K562 (cell line): ENCODE results near the gene PRAMEF12. TPM values are rescaled to one million over a fixed set of nuclear protein-coding genes. Genes with fewer than 3 reads are reported as not detected.

Experiments
- ATAC-seq: fragments of 200-7000 bp; cut with Tn5 transposase; 3 replicates; pipeline ENCODE4 v1.9.1; 2020; ENCODE audit warnings: moderate library complexity
- BruUV-seq: library from RNA; stranded (reverse); fragments of 400-500 nt; replicated peaks from 2 replicates; lab custom pipeline; 2021; lab: Mats Ljungman, UMichigan
- CTCF ChIA-PET: fragments of 300-600 bp; formaldehyde crosslinking; extraction: SDS; loops from one replicate; lab custom pipeline; 2021; ENCODE audit warnings: low intra/inter-chr PET ratio; lab: Yijun Ruan, JAX
- POLR2A ChIA-PET: fragments of 300-600, 350-650 bp; sonication (Branson Sonifier 250); formaldehyde crosslinking; extraction: SDS; loops from one replicate; lab custom pipeline; 2021; ENCODE audit warnings: antibody characterized with exemption, inconsistent platforms; lab: Yijun Ruan, JAX
- DNase-seq, 4 experiments: peaks; one replicate each; pipeline versions ENCODE4 v3.0.0 to v3.0.0-alpha.2; 2011 to 2018; ENCODE audit warnings: low spot score in 3 of 4, mixed read lengths in 3 of 4; ENCODE audit errors: extremely low read depth in 1 of 4
- FAIRE-seq: peaks from 2 replicates; lab custom pipeline; 2011; peaks lifted over from hg19 to GRCh38; lab: Jason Lieb, UNC
- H2AFZ ChIP-seq: 2 replicates; pipeline ENCODE4 v1.6.0; 2011; ENCODE audit warnings: low read depth, low read length, control low read depth, inconsistent platforms
- H3K27ac ChIP-seq: fragments of 200-600 bp; 3 replicates; pipeline ENCODE4 v1.8.0; 2011; ENCODE audit warnings: low read depth, mild to moderate bottlenecking, control low read depth, inconsistent platforms, low read length, moderate library complexity, mixed read lengths; ENCODE audit errors: extremely low read depth
- H3K27me3 ChIP-seq, 2 experiments: fragments of 300-600 bp in 1 of 2; 2 replicates in 1 of 2; 3 replicates in 1 of 2; pipeline versions ENCODE4 v1.6.0 to v1.8.0; 2011; ENCODE audit warnings: inconsistent platforms in 2 of 2, low read length in 2 of 2, mild to moderate bottlenecking in 1 of 2, mixed read lengths in 1 of 2, moderate library complexity in 1 of 2; ENCODE audit not compliant: control insufficient read depth in 2 of 2, insufficient read depth in 2 of 2
- H3K36me3 ChIP-seq: fragments of 300-600 bp; 3 replicates; pipeline ENCODE4 v1.8.0; 2011; ENCODE audit warnings: mild to moderate bottlenecking, low read length, inconsistent platforms; ENCODE audit not compliant: control insufficient read depth, insufficient read depth
- H3K4me1 ChIP-seq, 2 experiments: fragments of 200-600 bp in 1 of 2; replicated peaks in 1 of 2; 2 replicates in 1 of 2; 3 replicates in 1 of 2; pipeline versions ENCODE4 v1.5.1 to v1.8.0; 2011; ENCODE audit warnings: inconsistent platforms in 2 of 2, low read length in 2 of 2, mild to moderate bottlenecking in 1 of 2, mixed read lengths in 1 of 2, moderate library complexity in 1 of 2; ENCODE audit not compliant: control insufficient read depth in 2 of 2, insufficient read depth in 2 of 2
- H3K4me2 ChIP-seq: 2 replicates; pipeline ENCODE4 v1.6.1; 2011; ENCODE audit warnings: low read length, control low read depth, inconsistent platforms, mixed read lengths; ENCODE audit not compliant: insufficient read depth
- H3K4me3 ChIP-seq: fragments of 200-600 bp; sonication (generic), shearing (Covaris generic); 2 replicates; pipeline ENCODE4 v1.5.1; 2016; ENCODE audit warnings: control low read depth, inconsistent platforms
- H3K79me2 ChIP-seq: fragments of 200-600 bp; 3 replicates; pipeline ENCODE4 v1.8.0; 2011; ENCODE audit warnings: low read length, inconsistent platforms; ENCODE audit not compliant: control insufficient read depth, insufficient read depth
- H3K9ac ChIP-seq, 2 experiments: 2 replicates each; pipeline versions ENCODE4 v1.6.0 to v1.6.1; 2011; ENCODE audit warnings: low read depth in 2 of 2, low read length in 2 of 2, control low read depth in 1 of 2, inconsistent platforms in 1 of 2, mild to moderate bottlenecking in 1 of 2, mixed read lengths in 1 of 2; ENCODE audit not compliant: insufficient read depth in 1 of 2
- H3K9me1 ChIP-seq: one replicate; pipeline ENCODE4 v1.6.0; 2011; ENCODE audit warnings: inconsistent platforms, mild to moderate bottlenecking, low read length, moderate library complexity; ENCODE audit not compliant: control insufficient read depth, insufficient read depth
- H3K9me3 ChIP-seq: replicated peaks from 2 replicates; pipeline ENCODE4 v1.5.1; 2011; ENCODE audit warnings: low read depth, low read length, inconsistent platforms; ENCODE audit not compliant: control insufficient read depth, insufficient read depth
- H4K20me1 ChIP-seq: replicated peaks from 2 replicates; pipeline ENCODE4 v1.6.1; 2011; ENCODE audit warnings: low read length, inconsistent platforms, mixed read lengths; ENCODE audit not compliant: control insufficient read depth, insufficient read depth
- EP300 ChIP-seq: IDR thresholded peaks from 2 replicates; pipeline ENCODE4 v1.6.1; 2012; ENCODE audit warnings: low read length, improper control_type of control experiment
- HOXB6 ChIP-seq: fragments of 250-450 bp; sonication (Bioruptor Pico); IDR thresholded peaks from 2 replicates; pipeline ENCODE4 v1.5.1; 2022; ENCODE audit warnings: mild to moderate bottlenecking, borderline replicate concordance
- RNF219 ChIP-seq: fragments of 250-450 bp; sonication (Bioruptor Pico); IDR thresholded peaks from 2 replicates; pipeline ENCODE4 v1.5.0; 2022; ENCODE audit warnings: mild to moderate bottlenecking
- ZBTB9 ChIP-seq: fragments of 450-650 bp; formaldehyde crosslinking; IDR thresholded peaks from 2 replicates; pipeline ENCODE4 v1.4.0; 2020; ENCODE audit warnings: mild to moderate bottlenecking, moderate library complexity
- WGBS: fragments of 100-300 bp; shearing (Covaris generic); methylation state at CpG from one replicate; pipeline ENCODE4 v1.1.6; 2016; ENCODE audit warnings: low coverage, mixed read lengths; ENCODE audit not compliant: insufficient coverage; ENCODE audit errors: missing lambda C conversion rate; 5-methylcytosine and 5-hydroxymethylcytosine counted together
- in situ Hi-C: fragments of 300-500 bp; cut with MboI; formaldehyde crosslinking; loops from 4 replicates; pipeline ENCODE4 v1.15.0; 2018; ENCODE audit warnings: inconsistent platforms, mixed read lengths
- intact Hi-C: fragments of 100-400 bp; cut with micrococcal nuclease; formaldehyde crosslinking; loops from 2 replicates; pipeline ENCODE4 v1.14.2; 2022
- polyA plus RNA-seq, 8 experiments: library from polyadenylated mRNA; depleted of rRNA in 4 of 8; stranded (reverse) in 5 of 8; unstranded in 3 of 8; fragments of >200 nt; fragmentation: Nextera tagmentation in 2 of 8; fragmentation: Illumina TruSeq in 1 of 8; extraction: Ambion mirVana in 2 of 8; extraction: Trizol in 1 of 8; gene quantifications; 2 replicates each; pipeline versions ENCODE4 v1.2.1 to v1.2.3, GENCODE V29; 2011 to 2014; ENCODE audit warnings: inconsistent platforms in 1 of 8, missing spikeins in 1 of 8
- total RNA-seq, 7 experiments: library from RNA; depleted of rRNA in 6 of 7; stranded (reverse); fragments of >200 nt in 6 of 7; fragmentation: Illumina TruSeq in 2 of 7; extraction: Trizol in 2 of 7; gene quantifications; 2 replicates each; pipeline versions ENCODE4 v1.2.1 to v1.2.3, GENCODE V29; 2011 to 2021; ENCODE audit warnings: low replicate concordance in 1 of 7

PRAMEF12 gene
- total and polyA plus RNA-seq, 9 of the 15 experiments (the other 6 are each of a cell fraction or from before 2014, with no cell fraction given), result not detected

- 0% methylated on average over 2 of the region's 2 CpGs for WGBS
- no peak for FAIRE-seq
Measured at GRCh38 chr1:12728391-12728790, 45.1 kb upstream of the PRAMEF12 start.

More at GRCh38 chr1:12728391-12728790, 45.1 kb upstream of the PRAMEF12 start:
- CTCF ChIA-PET, result no interaction called here
- no peak overlapping the region for H2AFZ ChIP-seq
- H3K27ac ChIP-seq, result no peak overlapping the region
- no peak for TF ChIP-seq RNF219 (CRISPR knock-in tag)
- TF ChIP-seq ZBTB9 (CRISPR knock-in tag), result no peak
- no peak for TF ChIP-seq HOXB6 (CRISPR knock-in tag)
- no peak for TF ChIP-seq EP300
- POLR2A ChIA-PET, result no interaction called here
- no peak overlapping the region for H3K4me3 ChIP-seq
- ATAC-seq (no peak), DNase-seq (no peak)
- no peak overlapping the region for H3K4me2 ChIP-seq
- intact Hi-C loops (no loop called here), in situ Hi-C loops (no loop called here)
- H3K4me1 ChIP-seq, result no peaks in the 10 kb centered on the region
- H3K9ac ChIP-seq, result no peak overlapping the region
- no peaks in the 10 kb centered on the region for H4K20me1 ChIP-seq
- peaks cover 10 to 32% of the 10 kb centered on the region in 2 experiments; a peak in 4 of 5 replicates for H3K27me3 ChIP-seq
- BruUV-seq, result no TSS peak
- H3K9me1 ChIP-seq, result no peaks in the 10 kb centered on the region
- no peaks in the 10 kb centered on the region for H3K36me3 ChIP-seq
- no peaks in the 10 kb centered on the region for H3K79me2 ChIP-seq
- H3K9me3 ChIP-seq, result no peaks in the 10 kb centered on the region
